T-helper 2 cell (primary cell): Measurements from ENCODE around the gene LIMS1.
A peak's percentile ranks its signal among the peaks of the same experiment; 100 is the strongest.
"Not testable (repeated sequence)": the region's sequence is repeated elsewhere in the genome, so short reads cannot be mapped to it uniquely, and the experiment has no call there.

Experiments used
- DNase-seq, 5 experiments: peaks; one replicate each; pipeline versions ENCODE4 v3.0.0 to v3.0.0-alpha.2; 2012 to 2022

LIMS1 gene

DNA sequence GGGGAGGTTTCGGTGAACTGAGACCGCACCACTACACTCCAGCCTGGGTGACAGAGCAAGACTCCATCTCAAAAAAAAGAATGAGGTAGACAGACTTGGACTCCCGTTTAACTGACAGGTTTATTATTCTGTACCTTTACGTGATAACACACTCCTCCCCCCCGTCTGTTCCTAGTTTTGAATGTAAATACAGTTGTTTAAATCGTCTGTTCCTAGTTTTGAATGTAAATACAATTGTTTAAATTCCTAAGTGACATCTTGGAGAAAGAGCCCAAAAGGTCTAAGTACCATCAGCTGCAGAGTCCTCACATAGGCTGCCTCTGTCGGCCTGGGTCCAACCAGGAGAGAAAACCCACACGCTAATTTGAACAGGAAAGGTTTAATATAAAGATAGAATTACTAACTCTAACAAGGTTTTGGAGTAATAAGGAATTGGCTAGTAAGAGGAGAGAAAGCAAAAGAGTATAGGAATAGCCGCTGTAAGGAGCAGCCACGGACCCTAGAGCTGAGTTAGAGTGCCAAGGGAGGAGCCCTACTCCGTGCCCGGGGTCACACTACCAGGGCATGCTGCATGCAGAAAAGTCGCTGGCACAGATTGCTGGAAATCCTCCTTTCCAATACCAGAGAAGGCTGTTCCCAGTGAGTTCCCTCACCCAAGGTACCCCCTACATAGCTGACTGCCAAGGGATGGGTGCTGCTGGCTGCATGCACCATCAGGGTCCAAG lies 101.5 kb downstream of the LIMS1 start:
- DNase-seq, result no peak

DNA sequence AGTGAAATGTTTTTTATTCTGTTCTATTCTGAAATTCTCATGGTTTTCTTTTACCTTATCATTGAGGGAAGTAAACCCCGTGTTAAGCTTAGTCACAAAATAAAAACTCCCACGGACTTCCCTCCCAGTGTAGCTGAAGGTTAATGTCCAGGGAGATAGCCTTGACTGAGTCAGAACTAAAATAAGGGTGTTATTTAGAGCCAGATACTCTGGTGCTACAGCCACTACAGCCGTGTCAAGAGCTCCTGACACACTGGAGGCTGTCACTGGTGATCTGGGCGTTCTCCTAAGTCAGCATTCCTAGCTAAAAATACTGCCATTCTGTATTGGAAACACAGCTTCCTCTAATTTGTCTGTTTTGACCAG lies 103.0 kb downstream of the LIMS1 start:
- DNase-seq, result no peak

DNA sequence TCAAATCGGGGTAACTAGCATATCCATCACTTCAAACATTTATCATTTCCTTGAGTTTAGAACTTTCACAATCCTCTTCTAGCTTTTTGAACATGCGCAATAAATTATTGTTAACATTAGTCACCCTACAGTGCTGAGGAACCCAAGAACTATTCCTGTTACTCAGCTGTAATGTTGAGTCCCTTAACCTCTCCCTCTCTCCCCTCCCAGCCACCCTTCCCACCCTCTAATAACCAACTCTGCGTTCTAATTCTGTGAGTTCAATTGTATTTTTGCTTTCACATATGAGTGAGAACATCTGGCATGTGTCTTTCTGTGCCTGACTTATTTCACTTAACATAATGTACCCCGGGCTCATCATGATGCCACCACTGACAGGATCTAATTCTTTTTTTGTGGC lies 106.5 kb downstream of the LIMS1 start:
- DNase-seq, result no peak

DNA sequence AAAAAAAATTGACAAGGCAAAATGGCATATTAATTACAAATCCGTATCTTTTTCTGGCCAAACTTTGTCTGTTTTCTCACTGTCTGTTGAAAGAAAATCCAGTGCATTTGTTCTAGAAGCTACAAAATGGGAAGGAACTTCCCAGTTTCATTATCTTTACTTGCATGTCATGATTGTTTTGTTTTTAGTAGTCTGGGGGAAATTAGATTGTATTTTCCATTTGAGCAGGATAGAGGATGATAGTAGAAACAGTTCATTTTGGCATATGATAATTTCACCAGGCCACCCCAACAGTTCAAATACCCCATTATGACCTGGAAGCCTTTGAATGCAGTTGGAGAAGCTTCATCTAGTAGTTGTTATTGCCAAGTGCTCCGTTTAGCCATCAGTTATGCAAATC lies 107.5 kb downstream of the LIMS1 start:
- no peak for DNase-seq

GRCh38 chr2:108643261-108643849 lies 109.1 kb downstream of the LIMS1 start:
- DNase-seq, result no peak

- DNase-seq, result not testable (repeated sequence)
Observed at GRCh38 chr2:108643862-108644261, 109.6 kb downstream of the LIMS1 start.

DNA sequence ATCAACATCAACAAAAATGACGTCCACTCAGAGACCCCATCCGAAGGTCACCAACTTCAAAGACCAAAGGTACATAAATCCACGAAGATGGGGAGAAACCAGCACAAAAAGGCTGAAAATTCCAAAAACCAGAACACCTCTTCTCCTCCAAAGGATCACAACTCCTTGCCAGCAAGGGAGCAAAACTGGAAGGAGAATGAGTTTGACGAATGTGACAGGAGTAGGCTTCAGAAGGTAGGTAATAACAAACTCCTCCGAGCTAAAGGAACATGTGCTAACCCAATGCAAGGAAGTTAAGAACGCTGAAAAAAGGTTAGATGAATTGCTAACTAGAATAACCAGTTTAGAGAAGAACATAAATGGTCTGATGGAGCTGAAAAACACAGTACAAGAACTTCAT lies 110.2 kb downstream of the LIMS1 start:
- DNase-seq, result not testable (repeated sequence)

DNA sequence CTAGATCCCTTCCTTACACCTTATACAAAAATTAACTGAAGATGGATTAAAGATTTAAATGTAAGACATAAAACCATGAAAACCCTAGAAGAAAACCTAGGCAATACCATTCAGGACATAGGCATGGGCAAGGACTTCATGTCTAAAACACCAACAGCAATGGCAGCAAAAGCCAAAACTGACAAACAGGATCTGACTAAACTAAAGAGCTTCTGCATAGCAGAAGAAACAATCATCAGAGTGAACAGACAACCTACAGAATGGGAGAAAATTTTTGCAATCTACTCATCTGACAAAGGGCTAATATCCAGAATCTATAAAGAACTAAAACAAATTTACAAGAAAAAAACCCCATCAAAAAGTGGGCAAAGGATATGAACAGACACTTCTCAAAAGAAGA lies 114.5 kb downstream of the LIMS1 start:
- DNase-seq, result not testable (repeated sequence)

DNA sequence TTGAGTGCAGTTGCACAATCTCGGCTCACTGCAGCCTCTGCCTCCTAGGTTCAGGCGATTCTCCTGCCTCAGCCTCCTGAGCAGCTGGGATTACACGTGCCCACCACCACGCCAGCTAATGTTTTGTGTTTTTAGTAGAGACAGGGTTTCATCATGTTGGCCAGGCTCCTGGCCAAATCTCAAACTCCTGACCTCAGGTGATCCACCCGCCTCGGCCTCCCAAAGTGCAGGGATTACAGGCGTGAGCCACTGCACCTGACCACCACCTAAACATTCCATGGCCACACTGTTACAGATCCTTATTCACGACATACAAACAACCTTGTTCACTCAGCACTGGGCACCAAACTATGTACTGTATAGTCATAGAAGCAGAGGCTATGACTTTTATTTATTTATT lies 116.2 kb downstream of the LIMS1 start:
- DNase-seq, result not testable (repeated sequence)

GRCh38 chr2:108651468-108651867 lies 117.2 kb downstream of the LIMS1 start:
- not testable (repeated sequence) for DNase-seq

- peak in 3 of 5 experiments; percentile 13 to 89 (median 28) for DNase-seq
Observed at GRCh38 chr2:108652187-108652931, 118.1 kb downstream of the LIMS1 start.

DNA sequence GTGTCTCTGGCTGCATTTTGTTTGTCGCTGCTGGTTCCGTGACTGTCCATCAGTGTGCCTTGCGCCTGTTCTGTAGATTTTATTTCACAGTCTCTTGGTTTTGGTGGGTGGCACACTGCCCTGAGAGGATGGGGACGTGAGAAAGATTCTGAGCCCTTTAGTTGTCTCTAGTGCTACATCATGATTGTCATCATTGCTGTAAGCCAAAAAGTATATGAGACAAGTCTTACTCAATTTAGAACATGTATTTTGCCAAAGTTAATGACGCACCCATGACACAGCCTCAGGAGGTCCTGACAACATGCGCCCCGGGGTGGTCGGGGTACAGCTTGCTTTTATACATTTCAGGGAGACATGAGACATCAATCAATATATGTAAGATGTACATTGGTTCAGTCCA lies 119.2 kb downstream of the LIMS1 start:
- DNase-seq, result not testable (repeated sequence)

GRCh38 chr2:108653849-108654248 lies 119.6 kb downstream of the LIMS1 start:
- DNase-seq, result not testable (repeated sequence)

DNA sequence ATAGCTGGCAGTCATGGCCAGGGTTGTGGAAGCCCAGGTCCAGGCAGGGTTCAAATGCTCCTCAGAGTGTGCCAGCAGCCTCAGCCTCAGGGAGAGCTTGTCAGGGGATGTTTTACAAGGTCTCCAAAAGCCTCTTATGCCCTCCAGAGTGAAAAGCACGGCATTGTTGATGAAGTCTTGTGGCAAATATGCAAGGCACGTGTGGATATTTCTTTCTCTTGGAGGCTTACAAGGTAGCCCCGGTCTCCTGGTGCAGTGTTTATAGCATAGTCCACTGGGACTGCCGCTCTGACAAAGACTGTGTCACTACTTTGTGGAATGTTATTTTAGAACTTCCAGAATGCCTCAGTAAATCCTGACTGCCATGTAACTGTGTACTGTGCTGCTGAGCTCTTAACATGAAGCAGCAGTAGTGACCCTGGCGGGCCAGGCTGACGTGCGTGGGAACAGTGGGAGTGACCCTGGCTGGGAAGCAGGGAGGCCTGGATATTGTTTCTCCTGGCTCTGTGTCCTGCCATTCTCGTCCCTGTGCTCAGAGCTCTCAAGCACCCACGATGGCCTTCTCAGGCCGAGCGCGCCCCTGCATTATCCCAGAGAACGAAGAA lies 120.4 kb downstream of the LIMS1 start:
- not testable (repeated sequence) for DNase-seq

- DNase-seq, result not testable (repeated sequence)
Observed at GRCh38 chr2:108655270-108655669, 121.0 kb downstream of the LIMS1 start.

GRCh38 chr2:108656282-108656681 lies 122.0 kb downstream of the LIMS1 start:
- DNase-seq, result not testable (repeated sequence)

- DNase-seq, result not testable (repeated sequence)
Observed at GRCh38 chr2:108657517-108657916, 123.2 kb downstream of the LIMS1 start.

DNA sequence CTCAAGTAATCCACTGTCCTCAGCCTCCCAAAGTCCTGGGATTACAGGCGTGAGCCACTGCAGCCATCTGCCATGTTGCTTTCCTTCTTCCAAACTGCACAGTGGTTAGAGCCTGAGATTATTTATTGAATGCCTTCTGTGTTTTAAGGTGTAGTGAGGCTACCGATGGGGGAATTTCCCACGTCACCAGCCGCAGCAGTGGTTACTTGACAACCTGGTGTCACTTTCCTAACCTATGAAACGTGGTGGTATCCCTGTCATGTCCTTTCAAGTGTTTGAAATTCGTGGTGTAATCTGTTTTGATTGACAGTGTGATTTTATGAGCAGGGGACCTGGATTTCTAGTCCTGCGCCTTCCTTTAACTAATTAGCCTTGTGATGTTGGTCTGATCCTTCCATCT lies 124.3 kb downstream of the LIMS1 start:
- not testable (repeated sequence) for DNase-seq

DNA sequence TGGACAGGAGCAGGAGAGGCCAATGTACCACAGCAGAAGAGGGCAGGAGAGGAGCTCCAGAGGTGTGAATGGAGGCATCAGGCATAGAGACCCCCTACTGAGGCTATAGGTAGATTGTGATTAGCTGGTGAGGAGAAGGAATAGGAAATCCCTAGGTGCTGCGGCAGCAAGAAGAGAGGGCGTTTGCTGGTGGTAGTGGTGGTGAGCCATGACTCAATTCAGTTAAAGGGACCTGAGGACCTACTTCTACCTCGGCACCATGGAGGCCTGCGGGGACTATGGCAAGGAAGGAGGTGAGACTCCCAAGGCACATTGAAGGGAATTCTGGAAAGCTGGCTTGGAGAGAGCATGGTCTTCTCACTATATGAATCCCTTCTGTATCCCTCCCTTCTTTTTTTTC lies 127.2 kb downstream of the LIMS1 start:
- DNase-seq, result not testable (repeated sequence)

DNA sequence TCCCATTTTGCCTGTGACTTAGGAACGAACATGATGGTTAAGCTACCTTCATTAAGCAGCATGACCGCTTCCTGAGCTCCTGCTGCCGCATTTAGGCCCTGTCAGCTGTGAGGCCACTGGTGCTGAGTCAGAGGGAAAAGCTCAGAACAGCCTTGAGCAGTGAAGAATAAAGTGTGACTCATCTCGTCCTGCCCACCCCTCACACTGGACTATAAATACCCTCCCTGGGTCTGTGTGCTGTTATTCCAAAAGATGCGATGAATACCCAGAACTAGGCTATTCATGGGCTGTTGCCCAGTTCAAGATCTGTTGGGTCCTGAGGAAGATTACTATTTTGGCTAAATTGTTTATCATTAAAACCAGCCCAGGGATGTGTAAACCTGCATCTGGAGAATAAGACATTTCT lies 127.9 kb downstream of the LIMS1 start:
- DNase-seq, result not testable (repeated sequence)

GRCh38 chr2:108663346-108663745 lies 129.1 kb downstream of the LIMS1 start:
- not testable (repeated sequence) for DNase-seq

DNA sequence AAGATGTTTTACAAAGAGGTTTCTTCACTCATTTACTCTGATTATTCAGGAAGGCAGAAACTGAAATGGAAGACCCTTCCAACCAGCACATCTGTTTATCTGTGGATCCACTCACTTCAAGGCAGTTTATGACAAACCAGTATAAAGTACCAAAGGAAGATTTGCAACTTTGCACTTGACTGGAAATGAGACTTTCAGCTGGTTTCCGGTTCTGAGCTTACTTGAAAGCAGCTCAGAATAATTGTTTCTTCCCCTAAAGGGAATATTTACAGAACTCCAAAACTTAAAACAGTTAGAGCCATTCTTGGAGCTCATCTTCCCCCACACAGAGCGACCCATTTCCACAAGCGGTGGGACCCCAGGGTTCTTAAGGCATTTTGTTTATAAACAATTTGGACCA lies 129.8 kb downstream of the LIMS1 start:
- DNase-seq, result not testable (repeated sequence)

DNA sequence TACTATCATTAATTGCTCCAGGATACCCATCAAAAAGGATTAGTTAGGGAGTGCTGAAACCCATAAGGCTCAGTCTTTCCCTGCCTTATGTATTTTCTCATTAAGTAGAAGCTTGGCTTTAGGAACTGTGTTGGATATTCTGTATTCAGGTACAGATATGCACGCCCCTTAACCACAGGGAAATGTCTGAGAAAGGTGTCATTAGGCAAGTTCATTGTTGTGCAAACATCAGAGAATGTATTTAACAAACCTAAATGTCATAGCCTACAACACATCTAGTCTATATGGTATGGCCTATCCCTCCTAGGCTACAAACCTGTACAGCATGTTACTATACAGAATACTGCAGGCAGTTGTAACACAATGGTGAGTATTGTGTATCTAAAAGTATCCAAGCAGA lies 130.7 kb downstream of the LIMS1 start:
- DNase-seq, result not testable (repeated sequence)
